LoVo (cell line): ENCODE data around the gene TMEM87B.

ENCODE experiments used
- DNase-seq: peaks from one replicate; pipeline ENCODE4 v3.0.0-alpha.2; 2016; ENCODE audit warnings: low spot score

TMEM87B gene, protein sequence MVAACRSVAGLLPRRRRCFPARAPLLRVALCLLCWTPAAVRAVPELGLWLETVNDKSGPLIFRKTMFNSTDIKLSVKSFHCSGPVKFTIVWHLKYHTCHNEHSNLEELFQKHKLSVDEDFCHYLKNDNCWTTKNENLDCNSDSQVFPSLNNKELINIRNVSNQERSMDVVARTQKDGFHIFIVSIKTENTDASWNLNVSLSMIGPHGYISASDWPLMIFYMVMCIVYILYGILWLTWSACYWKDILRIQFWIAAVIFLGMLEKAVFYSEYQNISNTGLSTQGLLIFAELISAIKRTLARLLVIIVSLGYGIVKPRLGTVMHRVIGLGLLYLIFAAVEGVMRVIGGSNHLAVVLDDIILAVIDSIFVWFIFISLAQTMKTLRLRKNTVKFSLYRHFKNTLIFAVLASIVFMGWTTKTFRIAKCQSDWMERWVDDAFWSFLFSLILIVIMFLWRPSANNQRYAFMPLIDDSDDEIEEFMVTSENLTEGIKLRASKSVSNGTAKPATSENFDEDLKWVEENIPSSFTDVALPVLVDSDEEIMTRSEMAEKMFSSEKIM

DNA sequence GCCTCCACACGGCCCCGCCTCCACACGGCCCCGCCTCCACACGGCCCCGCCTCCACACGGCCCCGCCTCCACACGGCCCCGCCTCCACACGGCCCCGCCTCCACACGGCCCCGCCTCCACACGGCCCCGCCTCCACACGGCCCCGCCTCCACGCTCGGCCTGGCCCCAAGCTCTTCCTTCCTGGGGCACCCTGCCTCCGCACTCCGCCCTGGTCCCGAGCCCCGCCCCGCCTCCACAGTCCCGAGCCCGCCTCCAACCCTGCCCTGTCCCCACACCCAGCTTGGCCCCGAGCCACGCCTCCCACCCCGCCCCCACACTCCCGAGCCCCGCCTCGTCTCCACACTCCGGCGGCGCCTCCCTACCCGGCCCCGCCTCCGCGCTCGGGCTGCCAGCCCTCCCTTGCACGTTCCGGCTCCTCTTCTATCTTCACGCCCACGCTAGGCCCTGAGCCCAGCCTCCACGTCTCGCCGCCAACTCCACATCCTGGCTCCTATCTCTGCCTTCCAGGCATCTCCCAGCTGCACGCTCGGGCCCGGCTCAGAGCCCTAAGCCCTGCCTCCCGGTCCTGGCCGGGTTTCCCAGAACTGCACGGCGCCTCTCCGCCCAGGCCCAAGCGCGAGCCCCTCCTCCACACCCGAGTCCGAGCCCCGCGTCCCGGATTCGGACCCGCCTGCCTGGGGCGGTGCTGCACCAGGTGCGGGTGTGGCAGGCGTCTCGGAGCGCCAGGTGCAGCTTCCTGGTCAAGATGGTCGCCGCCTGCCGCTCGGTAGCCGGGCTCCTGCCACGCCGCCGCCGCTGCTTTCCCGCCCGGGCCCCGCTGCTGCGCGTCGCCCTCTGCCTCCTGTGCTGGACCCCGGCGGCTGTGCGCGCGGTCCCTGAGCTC lies at the start of gene TMEM87B:
TMEM87B (plus strand) TSS at position 423 of the 883 bp plus-strand sequence; CDS start at position 746, 323 bp downstream.
- peak; percentile 94 for DNase-seq

DNA sequence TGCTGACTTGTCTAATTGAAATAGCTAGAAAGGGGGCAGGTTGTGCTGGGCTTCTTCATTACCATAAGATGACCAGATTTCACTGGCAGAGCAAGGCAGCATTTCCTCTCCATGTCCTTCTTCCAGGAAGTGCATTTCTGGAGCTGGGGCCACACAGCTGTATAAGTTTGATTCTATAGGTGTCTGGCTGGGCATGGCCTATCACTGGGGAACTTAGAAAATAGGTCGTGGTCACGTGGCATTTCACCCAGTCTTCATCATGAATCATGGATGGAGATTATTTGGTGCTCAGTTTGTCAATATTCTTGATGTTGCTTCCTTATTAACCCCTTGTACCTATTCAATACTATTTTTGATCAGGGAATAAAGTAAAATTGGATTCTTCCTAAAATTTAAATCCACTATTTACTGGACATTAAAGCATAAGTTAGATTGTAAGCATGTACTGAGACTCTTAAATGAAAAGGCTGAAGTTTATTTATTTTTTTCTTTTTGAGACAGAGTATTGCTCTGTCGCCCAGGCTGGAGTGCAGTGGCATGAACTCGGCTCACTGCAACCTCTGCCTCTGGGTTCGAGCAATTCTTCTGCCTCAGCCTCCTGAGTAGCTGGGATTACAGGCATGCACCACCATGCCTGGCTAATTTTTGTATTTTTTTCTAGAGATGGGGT lies 49.5 kb upstream of the TMEM87B start:
- DNase-seq = no peak

DNA sequence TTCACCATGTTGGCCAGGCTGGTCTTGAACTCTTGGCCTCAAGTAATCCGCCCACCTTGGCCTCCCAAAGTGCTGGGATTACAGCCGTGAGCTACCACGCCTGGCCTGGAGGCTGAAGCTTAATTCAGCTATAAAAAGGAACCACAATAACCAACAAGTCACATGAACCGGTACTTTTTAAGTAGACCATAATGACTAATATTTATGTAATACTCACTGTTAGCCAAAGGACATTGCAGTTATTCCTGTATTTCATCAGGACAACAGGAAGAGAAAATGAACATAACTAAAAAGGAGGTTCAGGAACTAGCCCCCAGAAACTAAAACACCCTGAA lies 49.0 kb upstream of the TMEM87B start:
- DNase-seq = no peak

DNA sequence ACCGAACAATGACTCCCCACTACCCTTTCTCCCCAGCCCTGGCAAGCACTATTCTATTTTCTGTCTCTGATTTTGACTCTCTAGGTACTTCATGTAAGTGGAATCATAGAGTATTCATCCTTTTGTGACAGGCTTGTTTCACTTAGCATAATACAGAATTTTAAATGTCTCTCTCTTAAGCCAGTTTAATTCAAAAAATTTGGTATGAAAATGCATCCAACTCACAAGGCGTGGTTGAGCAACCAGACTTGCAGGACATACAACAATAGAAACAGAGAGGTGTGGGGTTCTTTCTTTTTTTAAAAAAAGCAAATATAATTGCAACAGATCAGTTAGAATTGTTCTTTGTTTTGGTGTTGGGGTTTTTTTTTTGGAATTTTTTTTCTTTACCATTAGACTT lies 47.6 kb upstream of the TMEM87B start:
- DNase-seq = no peak

DNA sequence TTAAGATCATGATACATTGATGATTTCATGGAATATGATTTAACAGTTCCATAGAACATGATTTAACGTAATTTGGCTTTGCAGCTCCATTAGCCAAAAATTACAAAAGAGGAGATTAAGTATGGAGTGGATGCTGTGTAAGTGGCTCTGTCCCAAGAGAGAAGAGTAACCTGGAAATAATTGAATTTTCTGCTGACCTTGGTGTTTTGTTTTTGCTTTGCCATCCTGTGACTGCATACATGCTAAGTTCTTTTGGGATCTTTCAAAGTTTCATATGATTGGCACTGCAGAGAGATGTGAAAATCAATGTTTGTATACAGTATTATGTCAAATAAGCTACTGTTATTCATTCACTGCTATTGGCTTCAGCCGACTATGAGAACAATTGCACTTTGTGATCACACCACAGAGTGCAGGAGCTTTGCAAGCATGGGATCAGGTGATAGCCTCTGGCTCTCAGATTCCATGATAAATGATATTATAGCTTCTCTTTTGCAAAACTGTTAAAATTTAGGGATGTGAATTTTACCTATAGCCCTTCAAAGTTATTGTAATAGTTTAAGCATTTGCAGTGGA lies 46.1 kb upstream of the TMEM87B start:
- DNase-seq = no peak

DNA sequence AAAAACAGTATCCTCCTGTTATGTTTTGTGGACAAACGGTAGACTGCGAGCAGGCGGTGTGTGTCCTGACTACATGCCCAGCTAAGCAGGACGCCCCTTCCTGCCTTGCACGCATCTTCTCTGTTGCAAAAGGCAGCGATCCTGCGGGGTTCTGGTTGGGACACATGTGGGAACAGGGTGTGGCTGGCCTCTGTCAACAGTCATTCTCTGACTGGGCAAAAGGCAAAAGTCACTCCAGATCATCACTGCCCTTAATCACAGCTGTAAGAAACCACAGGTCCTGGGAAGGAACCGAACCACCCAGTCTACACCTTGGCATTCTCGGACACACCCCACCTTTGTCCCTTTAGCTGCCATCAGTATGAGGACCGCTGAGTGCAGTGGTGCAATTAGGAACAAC lies 44.3 kb upstream of the TMEM87B start:
- no peak for DNase-seq

DNA sequence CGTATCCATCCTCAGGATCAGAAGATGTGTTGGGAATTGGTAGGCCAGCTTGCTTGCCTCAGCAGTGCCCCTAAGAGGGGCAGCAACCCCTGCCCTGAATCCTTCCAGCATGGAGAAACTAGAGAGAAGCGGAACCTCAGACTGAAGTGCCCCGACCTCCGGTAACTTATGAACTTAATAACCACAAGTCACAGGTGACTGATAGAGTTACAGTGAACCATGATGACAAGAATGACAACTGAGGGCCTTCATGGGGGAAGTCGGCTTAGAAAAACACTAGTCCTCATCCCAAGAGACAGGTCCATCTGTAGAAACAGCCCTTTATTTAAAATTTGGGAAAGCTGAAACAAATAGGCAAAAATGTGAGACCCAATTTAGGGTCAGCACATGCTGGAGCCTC lies 42.5 kb upstream of the TMEM87B start:
- no peak for DNase-seq

DNA sequence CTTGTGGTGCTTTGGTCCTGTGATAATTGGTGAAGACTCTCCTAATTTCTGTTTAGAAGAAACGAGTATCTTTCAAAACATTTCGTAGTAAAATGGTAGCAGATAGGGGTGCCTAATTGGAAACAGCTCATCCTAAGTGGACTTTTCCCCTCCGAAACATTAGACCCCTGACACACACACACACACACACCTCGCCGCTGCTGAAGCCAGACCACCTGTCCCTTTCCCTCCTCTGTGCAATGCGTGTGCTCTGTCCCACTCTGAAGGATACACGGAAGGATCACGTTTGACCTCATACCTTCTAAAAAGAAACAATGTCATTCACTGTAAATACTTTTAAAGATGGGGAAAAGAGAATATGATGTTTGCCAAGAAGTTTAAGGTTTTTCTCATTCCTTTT lies 36.2 kb upstream of the TMEM87B start:
- DNase-seq = no peak

DNA sequence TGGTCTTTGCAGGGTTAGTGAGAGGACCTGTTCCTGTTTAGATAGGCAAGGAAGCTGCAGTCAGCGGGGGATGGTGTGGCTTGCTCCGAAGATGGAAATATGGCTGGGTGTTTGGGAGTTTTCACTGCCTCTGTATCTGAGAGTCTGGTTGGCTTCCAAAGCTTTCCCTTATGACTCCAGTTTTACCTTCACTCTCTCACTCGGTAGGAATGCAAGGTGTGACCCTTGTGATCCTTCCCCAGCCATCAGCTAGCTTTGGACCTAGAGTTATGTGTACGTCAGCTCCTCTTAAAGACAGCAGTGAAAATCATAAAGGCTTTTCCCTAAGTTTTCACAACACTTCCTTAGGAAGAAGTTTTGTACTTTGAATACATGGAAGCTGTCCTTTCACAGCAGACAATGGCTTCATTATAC lies 35.5 kb upstream of the TMEM87B start:
- DNase-seq = no peak

DNA sequence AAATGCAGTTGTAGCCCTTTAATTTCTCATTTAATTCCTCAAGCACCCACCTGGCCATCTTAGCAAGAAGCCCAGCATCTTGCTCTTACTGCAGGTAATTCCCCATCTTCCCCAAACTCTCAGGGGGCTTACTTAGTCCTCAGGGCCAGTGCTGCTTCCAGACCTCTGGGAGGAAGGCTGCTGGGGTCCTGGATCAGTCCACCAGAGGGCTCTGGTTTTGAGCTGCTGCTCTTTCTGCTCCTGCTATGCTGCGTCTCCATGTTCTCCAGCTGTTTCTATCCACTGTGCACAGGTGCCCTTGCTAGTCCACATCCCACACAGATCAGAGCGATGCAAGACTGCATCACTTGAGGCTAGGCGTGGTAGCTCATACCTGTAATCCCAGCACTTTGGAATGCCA lies 34.5 kb upstream of the TMEM87B start:
- DNase-seq = no peak

DNA sequence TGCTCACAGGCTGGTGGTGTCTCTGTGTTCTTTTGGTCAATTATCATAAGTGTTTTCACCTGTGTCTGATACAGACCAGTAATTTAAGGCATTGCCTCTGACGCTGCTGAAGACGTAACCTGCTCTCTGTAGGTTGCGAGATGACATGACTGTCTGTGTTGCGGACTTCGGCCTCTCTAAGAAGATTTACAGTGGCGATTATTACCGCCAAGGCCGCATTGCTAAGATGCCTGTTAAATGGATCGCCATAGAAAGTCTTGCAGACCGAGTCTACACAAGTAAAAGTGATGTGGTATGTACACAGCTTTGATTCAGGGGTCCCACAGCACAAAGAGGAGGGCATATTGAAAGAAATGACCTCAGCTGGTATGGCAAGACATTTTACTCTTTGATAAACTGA lies 33.8 kb upstream of the TMEM87B start:
- DNase-seq = no peak

DNA sequence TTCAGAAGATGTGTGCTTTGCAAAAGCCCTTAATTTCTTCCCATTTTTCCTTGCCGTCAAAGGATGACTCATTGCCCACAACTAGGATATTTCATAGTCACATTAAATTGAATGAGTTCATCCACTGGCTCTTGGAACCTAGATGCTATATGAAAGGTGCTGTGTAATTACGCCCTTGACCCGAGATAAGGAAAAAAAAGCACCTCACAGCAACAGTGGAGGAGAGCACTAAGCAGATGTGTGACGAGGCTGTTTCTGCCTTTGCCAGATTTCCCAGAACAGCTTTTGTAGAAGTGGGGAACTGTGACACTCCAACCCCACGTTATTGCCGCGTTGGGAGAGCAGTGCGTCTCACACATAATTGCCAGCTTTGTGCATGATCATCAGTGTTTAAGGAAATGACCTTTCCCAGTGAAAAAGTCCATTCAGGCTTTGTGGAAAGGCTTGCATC lies 33.3 kb upstream of the TMEM87B start:
- peak; percentile 24 for DNase-seq

DNA sequence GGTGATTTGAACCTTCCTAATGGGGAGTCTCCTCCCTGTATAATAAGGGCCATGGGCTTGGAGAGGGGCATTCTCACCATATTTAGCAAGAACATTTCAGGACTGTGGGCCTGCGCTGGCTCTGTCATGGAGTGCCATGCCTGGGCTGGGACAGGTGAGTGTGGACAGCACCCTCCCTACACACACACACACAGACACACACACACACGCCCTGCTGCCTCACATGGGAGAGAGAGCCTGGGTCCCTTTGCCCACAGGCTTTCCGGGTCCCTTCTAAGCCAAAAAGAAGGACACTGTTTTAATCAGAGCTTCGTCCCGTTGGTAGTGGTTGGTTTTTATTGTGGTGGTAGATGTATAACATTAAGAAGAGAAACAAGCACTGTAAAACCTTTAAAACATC lies 31.4 kb upstream of the TMEM87B start:
- no peak for DNase-seq

DNA sequence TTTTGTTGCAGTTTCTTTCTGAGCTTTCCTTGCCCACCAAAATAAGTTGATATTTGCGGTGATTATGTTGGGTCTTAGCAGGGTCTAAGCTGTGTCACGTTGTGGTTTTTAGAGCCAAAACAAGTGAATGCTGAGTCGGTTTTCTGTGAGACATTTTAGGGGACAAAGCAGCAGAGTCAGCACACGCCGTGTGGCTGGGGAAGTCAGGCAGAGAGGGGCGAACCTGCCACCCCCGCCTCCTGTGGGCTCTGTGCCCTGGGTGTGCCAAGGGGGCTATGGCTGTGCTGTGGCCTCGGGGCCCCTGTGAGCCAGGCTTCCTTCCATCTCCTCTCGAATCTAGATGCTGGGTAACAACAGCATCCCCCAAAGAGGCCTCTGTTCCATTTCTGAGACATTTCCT lies 30.8 kb upstream of the TMEM87B start:
- no peak for DNase-seq

DNA sequence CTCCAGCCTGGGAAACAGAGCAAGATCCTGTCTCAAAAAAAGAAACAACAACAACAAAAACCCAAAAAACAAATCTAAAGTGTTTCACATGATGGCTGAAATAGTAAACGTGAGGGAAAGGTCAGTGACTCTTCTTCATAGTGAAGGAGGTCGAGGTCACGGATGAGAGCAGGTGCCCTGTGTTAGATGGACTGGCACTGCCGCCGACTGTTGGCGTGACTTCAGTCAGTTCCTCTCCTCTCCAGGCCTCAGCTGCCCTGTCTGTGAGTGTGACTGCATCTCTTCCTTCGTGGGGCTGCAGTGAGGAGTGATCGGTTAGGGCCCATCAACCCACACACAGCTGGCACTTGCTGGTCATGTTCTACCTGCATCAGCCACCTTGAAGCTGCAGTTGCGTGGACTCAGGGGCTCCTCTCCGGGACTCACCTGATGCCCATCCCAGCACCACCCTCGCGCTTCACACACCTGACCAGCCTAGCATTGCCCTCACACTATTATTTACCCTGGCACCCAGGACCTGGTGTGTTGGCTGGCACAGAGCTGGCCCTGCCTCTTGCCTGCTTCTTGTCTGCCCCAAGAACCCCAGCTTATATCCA lies 30.1 kb upstream of the TMEM87B start:
- no peak for DNase-seq

DNA sequence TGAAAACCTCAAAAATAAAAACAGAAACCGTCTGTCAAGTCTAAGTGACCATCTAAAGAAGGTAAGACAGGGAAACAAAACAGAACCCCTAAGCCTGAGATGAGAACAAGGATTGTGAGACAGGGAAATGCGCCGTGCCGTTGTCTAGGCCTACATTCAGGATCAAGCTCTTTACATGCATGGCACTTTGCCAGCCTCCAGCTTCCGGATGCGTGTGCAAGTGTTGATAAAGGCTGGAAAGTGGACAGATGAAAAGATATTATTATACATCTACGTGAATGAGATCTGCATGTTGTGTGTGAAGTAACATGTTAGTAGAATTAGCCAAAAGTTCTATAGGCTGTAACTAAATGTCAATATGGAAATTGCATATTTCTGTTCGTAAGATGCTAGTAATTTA lies 28.6 kb upstream of the TMEM87B start:
- DNase-seq = no peak

DNA sequence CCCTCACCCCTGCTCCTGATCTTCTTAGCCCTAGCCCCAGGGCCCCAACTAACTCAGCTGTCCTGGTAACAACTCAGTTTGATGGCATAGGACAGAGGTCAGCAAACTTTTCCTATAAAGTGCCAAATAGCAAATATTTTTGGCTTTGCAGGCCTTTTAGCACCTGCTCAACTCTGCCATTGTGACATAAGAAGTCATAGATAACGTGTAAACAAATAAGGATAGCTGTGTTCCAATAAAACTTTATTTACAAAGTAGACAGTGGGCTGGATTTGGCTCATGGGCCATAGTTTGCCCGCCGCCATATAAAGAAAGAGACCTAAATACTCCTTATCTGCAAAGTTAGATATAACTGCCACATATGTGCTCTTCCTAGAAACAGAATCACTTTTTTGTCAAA lies 27.3 kb upstream of the TMEM87B start:
- no peak for DNase-seq

DNA sequence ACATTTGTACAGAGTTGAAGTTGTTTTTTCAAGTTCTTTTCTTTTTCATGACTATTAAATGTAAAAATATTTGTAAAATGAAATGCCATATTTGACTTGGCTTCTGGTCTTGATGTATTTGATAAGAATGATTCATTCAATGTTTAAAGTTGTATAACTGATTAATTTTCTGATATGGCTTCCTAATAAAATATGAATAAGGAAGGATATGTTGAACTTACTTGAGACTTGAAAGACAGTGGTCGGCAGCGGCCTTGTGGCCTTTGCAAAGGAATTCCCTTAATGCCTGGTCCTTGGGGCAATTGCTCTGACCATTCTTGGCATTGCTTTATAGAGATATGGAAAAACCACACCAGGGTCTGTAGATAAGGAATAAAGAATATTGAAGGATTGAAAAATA lies 25.9 kb upstream of the TMEM87B start:
- DNase-seq = no peak

DNA sequence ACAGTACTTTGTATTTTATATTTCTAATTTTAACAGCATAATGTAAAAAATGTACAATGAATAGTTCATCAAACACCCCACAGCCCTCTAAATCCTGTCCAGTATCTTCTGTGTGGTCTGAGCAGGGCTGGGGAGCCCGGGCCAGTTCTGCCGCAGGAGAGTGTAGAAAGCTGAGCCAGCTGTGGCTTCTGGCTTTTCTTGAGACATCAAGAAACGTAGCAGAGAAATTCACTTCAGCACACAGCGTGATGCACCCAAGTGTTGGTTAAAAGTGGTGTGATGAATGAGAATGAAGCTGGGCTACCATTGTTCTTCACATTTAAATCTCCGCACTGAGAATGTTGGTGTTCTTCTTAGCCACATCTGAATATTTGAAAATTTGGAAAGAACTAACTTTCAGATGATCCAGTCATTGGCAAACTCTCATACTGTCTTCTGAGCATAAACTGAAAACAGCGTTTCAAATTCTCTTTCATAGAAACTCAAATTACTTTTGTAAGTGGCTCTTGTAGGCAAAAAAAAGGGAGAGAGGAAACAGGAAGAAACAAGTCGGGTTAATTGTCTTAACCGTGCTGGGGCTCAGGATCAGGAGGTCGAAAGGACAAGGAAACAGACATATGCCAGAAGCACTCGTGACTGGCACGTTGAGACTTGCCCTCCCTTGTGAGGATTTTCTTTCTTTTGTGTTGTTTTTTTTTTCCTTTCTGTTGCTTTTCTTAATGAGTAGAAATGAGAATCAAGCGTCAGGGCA lies 23.4 kb upstream of the TMEM87B start:
- no peak for DNase-seq

DNA sequence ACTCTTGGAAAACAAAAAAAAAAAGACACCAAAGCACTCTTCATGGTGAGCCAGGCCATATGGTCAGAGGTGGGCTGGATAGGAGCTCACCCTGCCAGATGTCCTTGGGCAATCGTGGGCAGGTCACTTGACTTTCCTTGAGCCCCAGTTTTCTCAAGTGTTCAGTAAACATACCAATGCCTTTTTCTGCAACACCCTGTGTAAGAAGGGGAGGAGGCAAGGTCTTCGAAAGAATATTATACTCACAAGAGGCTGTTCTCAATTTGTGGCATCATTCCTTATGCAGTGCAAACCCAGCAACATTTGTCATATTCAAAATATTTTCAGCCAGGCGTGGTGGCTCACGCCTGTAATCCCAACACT lies 22.9 kb upstream of the TMEM87B start:
- no peak for DNase-seq
